ENCODE results near the gene ANO6. TPM values are rescaled to one million over a fixed set of nuclear protein-coding genes. Genes with fewer than 3 reads are reported as not detected.

Gene ANO6
- polyA plus RNA-seq, 1 donor (not counting 4 experiments of a cell fraction or from before 2014, with no cell fraction given) = 64.3 TPM

DNA sequence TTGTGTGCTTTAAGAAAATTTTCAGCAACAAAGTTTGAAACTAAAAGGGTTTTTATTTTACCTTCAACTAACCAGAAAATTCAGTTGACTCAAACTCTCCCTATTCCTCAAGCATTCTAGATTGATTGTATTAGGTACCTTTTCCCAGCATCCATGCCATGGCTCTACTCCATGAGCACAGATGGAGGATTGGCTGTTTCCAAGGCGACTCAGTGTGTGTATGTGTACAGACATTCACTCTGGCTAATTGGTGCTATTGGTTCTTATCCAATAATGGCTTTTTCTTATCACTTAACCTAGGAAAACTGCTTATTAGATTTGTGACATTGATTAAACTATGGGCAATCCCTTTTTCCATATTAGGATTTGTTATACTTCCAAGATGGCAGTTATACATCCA lies 202.6 kb downstream of the ANO6 start:
- H3K9me3 ChIP-seq (ENCODE audit: control insufficient read depth, low read depth, low read length) = no peaks in the 10 kb centered on the region
- FAIRE-seq (no peak), DNase-seq (ENCODE audit: low read depth, low spot score) (no peak)
- no peaks in the 10 kb centered on the region for H4K20me1 ChIP-seq (ENCODE audit: control insufficient read depth, extremely low read depth, insufficient read depth, low read length)
- no peaks in the 10 kb centered on the region for H3K79me2 ChIP-seq (ENCODE audit: control insufficient read depth, insufficient read depth, low read length)
- no peak overlapping the region for H3K27ac ChIP-seq (ENCODE audit: control insufficient read depth, insufficient read depth, low read length)
- dilution Hi-C loops (cut with MboI; ENCODE audit: extremely low pct_ligation_motif_present, low sequenced_read_pairs) = no loop called here
- no peak overlapping the region for H2AFZ ChIP-seq (ENCODE audit: control insufficient read depth, low read length)
- peaks cover 5% of the 10 kb centered on the region for H3K4me1 ChIP-seq (ENCODE audit: control insufficient read depth, extremely low read depth, insufficient read depth, low read length)
- H3K4me2 ChIP-seq (ENCODE audit: control insufficient read depth, extremely low read depth, insufficient read depth, low read depth, low read length) = no peak overlapping the region
- no peaks in the 10 kb centered on the region for H3K9me1 ChIP-seq (ENCODE audit: control insufficient read depth, extremely low read depth, insufficient read depth, low read length)
- H3K9ac ChIP-seq (ENCODE audit: control insufficient read depth, extremely low read depth, insufficient read depth, low read length) = no peak overlapping the region
- peaks cover 23 to 33% of the 10 kb centered on the region in 2 experiments for H3K36me3 ChIP-seq (ENCODE audit: control insufficient read depth in 2 of 2, extremely low read depth in 1 of 2, insufficient read depth in 2 of 2, low read length in 2 of 2)
- H3K27me3 ChIP-seq (ENCODE audit: control insufficient read depth, extremely low read depth, insufficient read depth, low read length) = no peaks in the 10 kb centered on the region
- no peak overlapping the region for H3K4me3 ChIP-seq (ENCODE audit: control insufficient read depth in 2 of 3, extremely low read depth in 1 of 3, insufficient read depth in 2 of 3, low read depth in 1 of 3, low read length in 3 of 3)
- TF ChIP-seq CTCF (optimal IDR thresholded peaks at IDR 0.05 in 1 of 3, IDR thresholded peaks at IDR 0.05 in 1 of 3, conservative IDR thresholded peaks at IDR 0.05 in 1 of 3; ENCODE audit: extremely low read depth in 1 of 3, insufficient read depth in 2 of 3, low read length in 3 of 3) (no peak), EZH2 (IDR thresholded peaks at IDR 0.05; ENCODE audit: low read length) (no peak)

DNA sequence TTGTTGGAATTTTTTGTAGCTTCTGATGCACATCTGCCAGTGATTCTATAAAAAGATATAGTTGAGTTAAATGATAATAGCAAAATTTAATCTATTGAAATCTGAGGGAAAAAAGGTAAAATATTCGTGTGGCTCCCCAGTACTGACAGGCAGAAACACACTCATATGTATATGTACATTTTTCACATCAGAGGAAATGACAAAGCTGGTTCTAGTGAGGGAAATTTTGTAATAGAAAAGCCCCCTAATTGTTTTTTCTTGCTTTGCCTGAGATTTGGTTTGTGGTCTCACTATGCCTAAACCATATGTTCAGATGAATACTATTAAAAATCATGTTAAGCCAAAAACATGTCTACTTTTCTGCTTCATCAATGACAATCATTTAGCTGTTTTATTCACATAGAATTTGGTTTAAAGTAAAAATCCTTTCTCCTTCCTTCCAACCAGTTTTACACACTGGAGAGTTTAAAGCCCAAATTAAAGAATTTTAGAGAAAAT lies 203.5 kb downstream of the ANO6 start:
- no peaks in the 10 kb centered on the region for H3K27me3 ChIP-seq (ENCODE audit: control insufficient read depth, extremely low read depth, insufficient read depth, low read length)
- TF ChIP-seq EZH2 (IDR thresholded peaks at IDR 0.05; ENCODE audit: low read length) (no peak), CTCF (optimal IDR thresholded peaks at IDR 0.05 in 1 of 3, IDR thresholded peaks at IDR 0.05 in 1 of 3, conservative IDR thresholded peaks at IDR 0.05 in 1 of 3; ENCODE audit: extremely low read depth in 1 of 3, insufficient read depth in 2 of 3, low read length in 3 of 3) (no peak)
- H3K9me3 ChIP-seq (ENCODE audit: control insufficient read depth, low read depth, low read length) = no peaks in the 10 kb centered on the region
- no peak overlapping the region for H3K27ac ChIP-seq (ENCODE audit: control insufficient read depth, insufficient read depth, low read length)
- H3K79me2 ChIP-seq (ENCODE audit: control insufficient read depth, insufficient read depth, low read length) = no peaks in the 10 kb centered on the region
- no peak overlapping the region for H3K9ac ChIP-seq (ENCODE audit: control insufficient read depth, extremely low read depth, insufficient read depth, low read length)
- no peak for DNase-seq (ENCODE audit: low read depth, low spot score)
- H3K9me1 ChIP-seq (ENCODE audit: control insufficient read depth, extremely low read depth, insufficient read depth, low read length) = no peaks in the 10 kb centered on the region
- no peak for FAIRE-seq
- peaks cover 5% of the 10 kb centered on the region for H3K4me1 ChIP-seq (ENCODE audit: control insufficient read depth, extremely low read depth, insufficient read depth, low read length)
- no peaks in the 10 kb centered on the region for H4K20me1 ChIP-seq (ENCODE audit: control insufficient read depth, extremely low read depth, insufficient read depth, low read length)
- dilution Hi-C loops (cut with MboI; ENCODE audit: extremely low pct_ligation_motif_present, low sequenced_read_pairs) = no loop called here
- peaks cover 23 to 33% of the 10 kb centered on the region in 2 experiments for H3K36me3 ChIP-seq (ENCODE audit: control insufficient read depth in 2 of 2, extremely low read depth in 1 of 2, insufficient read depth in 2 of 2, low read length in 2 of 2)
- no peak overlapping the region for H3K4me2 ChIP-seq (ENCODE audit: control insufficient read depth, extremely low read depth, insufficient read depth, low read depth, low read length)
- no peak overlapping the region for H3K4me3 ChIP-seq (ENCODE audit: control insufficient read depth in 2 of 3, extremely low read depth in 1 of 3, insufficient read depth in 2 of 3, low read depth in 1 of 3, low read length in 3 of 3)
- H2AFZ ChIP-seq (ENCODE audit: control insufficient read depth, low read length) = no peak overlapping the region

All from keratinocyte (primary cell).